ENCODE results near the gene DCAF6.

The DCAF6 gene

DNA sequence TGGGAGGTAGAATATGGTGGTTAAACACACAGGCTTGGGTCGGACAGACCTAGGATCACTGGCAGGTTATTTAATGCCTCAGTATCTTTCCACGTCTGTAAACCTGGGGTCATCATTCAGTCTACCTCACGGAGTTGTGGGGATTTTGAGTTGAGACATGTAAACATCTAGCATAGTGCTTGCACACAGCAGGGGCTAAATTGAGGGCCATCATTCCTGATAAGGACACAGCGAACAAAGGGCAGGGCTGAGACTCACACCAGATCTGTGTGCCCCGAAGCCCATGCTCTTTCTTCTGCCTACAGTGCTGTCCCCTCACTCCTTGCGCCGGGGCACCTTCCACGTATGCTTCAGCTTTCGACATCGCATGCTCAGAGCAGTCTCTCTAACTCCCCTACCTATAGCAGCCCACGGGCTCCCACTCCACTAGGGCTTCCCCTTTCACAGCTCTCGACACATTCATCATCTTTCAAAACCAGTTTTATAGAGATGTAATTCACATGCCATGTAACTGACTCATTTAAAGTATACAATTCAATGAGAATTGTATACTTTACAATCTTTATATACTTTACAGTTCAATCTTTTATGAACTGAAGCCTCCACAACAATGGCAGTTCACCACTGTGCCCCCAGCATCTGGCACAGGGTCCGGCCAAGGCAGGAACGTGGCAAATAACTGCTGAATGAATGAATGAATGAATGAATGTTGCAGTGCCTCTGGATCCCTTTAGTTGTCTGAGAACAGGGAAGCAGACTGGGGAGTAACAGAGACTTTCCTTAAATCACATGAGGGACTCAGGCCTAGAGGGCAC is 152.2 kb downstream of the DCAF6 start:
- no peak for DNase-seq

GRCh38 chr1:168089326-168089978 is 153.0 kb downstream of the DCAF6 start:
- no peak for DNase-seq

DNA sequence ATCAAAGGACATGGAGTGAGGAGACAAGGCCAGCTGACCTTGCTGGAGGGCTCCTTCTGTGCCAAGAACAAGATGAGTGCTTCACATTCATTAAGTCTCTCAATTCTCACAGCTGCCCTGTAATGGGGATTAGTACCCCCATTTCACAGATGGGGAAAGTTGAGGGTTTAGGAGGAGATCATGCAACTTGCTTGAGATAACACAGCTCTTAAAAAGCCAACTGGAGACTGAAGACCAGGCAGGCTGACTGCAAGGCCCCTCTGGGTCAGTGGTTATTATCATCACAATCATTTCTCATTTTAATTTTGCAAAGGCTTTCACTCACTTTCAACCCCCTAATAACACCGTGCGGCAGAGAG is 153.5 kb downstream of the DCAF6 start:
- no peak for DNase-seq

DNA sequence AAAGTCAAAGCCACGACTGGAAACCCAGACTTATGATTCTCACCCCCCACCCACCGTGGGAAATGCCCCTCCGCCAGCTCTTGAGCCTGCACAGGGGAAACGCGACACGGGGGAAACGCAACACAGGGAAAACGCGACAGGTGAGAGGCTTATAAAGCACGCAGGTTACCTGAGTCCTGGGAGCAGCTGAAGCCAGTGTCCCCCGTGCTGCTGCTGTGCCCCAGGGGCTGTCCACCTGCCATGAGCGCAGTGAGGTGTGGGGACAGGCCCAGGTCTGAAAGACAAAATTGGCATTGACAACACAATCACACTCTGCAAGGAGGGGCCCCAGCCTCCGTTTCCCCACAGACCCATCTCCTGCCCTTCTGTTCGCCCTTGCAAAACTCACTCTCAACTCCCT is 153.9 kb downstream of the DCAF6 start:
- DNase-seq, result no peak

- no peak for DNase-seq
These were observed 154.6 kb downstream of the DCAF6 start for GRCh38 chr1:168091063-168091462.

GRCh38 chr1:168091720-168092550 is 155.5 kb downstream of the DCAF6 start:
- DNase-seq, result no peak

DNA sequence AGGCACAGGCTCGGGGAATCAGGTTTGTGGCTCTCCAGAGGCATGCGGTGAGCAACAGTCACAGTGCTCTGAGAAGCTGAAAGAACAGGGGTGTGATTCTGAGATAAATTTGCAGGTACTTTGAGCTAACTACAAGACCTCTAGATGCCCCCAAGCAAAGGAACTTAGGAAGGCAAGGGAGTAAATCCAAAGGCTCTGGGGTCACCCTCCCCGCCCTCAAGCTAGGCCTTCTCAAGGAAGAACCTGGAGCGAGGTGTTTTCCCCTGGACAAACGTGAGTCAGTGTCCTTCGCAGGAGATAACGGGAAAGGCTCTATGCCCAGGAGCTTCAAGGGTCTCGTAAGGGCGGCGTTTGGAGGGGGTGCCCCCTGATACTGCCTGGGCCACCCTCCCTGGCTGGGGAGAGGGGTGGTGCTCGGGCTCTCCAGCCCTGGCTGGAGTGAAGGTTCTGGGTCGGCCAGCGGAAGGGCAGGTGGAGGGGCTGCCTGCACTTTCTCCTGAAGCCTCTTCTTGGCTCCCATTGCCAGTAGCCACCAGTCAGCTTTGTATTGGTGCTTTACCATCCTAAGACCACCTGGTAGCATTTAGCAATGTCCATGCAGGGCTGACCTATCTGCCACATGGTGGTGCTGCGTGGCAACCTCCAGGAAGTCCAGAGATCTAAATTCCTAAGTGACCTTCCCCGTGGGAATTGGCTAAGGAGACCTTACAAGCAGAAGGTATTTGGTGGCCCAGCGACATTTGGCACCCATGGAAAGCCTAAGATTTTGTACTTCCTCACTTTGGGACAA is 156.3 kb downstream of the DCAF6 start:
- no peak for DNase-seq

DNA sequence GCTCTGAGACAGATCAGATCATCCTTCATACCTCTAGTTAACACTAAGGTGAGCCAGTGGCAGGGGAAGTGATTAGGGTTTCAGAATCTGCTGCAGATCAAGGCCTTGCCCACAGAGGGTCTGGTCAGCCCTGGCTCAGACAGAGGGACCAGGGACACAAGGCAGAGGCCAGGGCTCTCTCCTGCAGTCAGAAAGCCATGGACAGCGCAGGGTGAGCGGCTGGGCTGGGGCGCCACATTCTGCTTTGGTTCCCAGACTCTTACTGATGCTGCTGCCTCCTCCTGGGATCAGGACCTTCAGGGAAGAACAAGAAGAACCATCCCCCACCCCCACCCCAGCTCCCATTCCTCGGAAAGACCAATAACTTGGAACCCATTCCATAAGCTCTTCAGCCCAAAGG is 157.1 kb downstream of the DCAF6 start:
- DNase-seq, result no peak

- no peak for DNase-seq
These were observed 159.0 kb downstream of the DCAF6 start for GRCh38 chr1:168095476-168095875.

- DNase-seq, result no peak
These were observed 160.0 kb downstream of the DCAF6 start for GRCh38 chr1:168096296-168097165.

DNA sequence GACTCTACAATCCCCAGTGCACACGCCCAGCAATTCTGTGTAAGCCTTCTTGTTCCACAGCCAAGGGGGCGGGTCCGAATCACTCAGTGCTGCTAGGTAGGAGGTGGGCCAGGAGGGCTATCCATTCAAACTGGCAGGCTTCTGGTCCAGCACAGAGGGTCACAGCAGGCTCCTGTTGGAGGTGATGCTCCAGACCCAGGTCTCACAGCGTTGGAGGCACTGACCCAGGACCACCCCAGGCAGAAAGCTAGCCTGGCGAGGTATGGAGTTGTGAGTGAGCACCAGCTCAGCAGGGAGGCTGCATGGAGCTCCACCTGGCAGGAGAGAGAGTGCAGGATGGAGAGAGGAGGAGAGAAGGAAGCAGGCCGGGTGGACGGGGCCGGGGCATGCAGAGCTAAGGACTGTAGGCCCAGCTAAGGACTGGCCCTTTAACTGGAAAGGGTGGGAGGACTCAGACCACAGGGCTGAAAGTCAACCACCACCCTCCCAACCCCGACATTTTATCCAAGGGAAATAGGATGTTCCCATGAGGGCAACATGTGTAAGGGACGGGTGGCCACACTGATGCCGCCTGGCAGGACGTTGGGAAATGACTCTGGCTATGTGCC is 161.5 kb downstream of the DCAF6 start:
- DNase-seq, result no peak

GRCh38 chr1:168098534-168099320 is 162.2 kb downstream of the DCAF6 start:
- no peak for DNase-seq

- no peak for DNase-seq
These were observed 162.9 kb downstream of the DCAF6 start for GRCh38 chr1:168099337-168099801.

DNA sequence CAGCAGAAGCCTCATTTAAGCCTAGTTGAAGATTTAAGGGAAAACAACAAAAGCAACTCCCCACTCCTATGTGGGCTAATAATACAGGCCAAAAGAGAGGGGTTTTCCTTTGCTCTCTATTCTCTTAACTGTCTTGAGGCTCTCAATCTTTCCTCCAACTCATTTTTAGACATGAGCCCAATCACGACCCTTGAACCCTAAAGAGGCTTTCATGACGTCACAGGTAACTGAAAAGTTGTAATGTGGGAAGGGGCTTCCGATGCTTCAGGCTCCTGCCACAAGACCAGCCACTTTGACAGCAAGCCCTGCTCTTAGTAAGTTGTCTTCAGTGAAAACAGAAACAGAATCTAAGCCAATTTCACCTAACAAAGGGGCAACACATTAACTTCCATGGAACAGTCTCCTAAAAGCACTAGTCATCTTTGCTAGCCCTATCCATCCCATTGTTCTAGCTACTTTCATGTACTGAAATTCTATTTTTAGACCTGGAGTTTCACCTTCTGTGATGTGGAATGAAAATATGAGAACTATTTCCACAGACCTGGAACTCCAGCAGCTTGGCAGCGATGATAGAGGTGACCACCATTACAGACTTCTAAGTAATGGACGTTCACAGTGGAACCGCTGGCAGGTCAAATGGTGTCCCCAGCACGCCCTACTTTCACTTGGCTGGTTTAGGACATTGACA is 164.0 kb downstream of the DCAF6 start:
- no peak for DNase-seq

DNA sequence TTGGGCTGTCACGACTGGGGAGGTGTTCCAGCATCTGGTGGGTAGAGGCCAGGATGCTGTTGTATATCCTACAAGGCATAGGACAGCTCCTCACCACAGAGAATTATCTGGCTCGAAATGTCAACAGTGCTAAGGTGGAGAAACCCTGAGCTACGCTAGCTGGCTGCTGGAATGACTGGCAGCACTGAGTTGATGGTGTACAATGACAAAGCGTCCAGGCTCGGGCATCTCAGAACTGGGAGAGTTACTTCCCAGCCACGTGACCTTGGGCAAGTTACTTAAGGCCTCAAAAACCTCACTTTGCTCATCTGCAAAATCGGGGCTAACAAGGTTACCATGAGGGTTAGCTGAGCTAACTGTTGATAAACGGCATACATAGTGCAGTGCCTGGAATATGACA is 164.9 kb downstream of the DCAF6 start:
- no peak for DNase-seq

- DNase-seq, result no peak
These were observed 166.0 kb downstream of the DCAF6 start for GRCh38 chr1:168102487-168102886.

DNA sequence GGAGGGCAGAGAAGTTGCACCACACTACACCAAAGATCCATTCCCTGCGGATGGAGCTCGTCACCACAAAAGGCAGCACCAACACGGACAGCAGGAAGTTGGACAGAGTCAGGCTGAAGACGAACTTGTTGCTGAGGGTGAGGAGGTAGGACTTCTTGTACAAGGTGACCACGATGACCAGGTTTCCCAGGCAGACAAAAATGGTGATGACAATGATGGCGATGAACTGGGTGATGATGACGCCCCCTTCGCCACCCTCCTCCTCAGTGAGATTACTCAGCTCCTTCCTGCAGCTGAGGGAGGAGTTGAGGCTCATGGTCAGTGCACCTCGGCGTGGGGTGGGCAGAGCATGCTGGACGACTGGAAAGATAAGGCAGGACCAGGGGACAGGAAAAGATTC is 168.1 kb downstream of the DCAF6 start:
- DNase-seq, result no peak

- no peak for DNase-seq
These were observed 169.4 kb downstream of the DCAF6 start for GRCh38 chr1:168105846-168106245.

GRCh38 chr1:168106274-168106673 is 169.8 kb downstream of the DCAF6 start:
- DNase-seq, result no peak

All from GOT3 (cell line).